C4-2B (cell line): ENCODE measurements around the gene TMEM131L.

Source experiments
- CTCF ChIP-seq: fragments of 450-650 bp; conservative IDR thresholded peaks from 2 replicates; pipeline ENCODE4 v1.5.1; 2017; ENCODE audit warnings: mild to moderate bottlenecking
- ZFX ChIP-seq: fragments of 450-650 bp; IDR thresholded peaks from 2 replicates; pipeline ENCODE4 v1.6.1; 2017

GRCh38 chr4:153679486-153679885 is 213.3 kb downstream of the TMEM131L start:
- TF ChIP-seq CTCF (no peak), ZFX (no peak)
